HepG2 (cell line): ENCODE data around the gene ETFDH. TPM values are rescaled to one million over a fixed set of nuclear protein-coding genes. Genes with fewer than 3 reads are reported as not detected.

Experiments used
- ATAC-seq: fragments of 200-7000 bp; cut with Tn5 transposase; 3 replicates; pipeline ENCODE4 v1.9.1; 2020; ENCODE audit warnings: mild to moderate bottlenecking, moderate library complexity
- BruUV-seq: library from RNA; stranded (reverse); fragments of 400-500 nt; replicated peaks from 2 replicates; lab custom pipeline; 2021; lab: Mats Ljungman, UMichigan
- CTCF ChIA-PET: fragments of 300-600 bp; formaldehyde crosslinking; extraction: SDS; loops from one replicate; lab custom pipeline; 2021; ENCODE audit warnings: low total read pairs, inconsistent platforms, low intra/inter-chr PET ratio; lab: Yijun Ruan, JAX
- POLR2A ChIA-PET: fragments of 350-600 bp; sonication (Branson Sonifier 250); formaldehyde crosslinking; loops from one replicate; lab custom pipeline; 2020; ENCODE audit warnings: antibody characterized with exemption, inconsistent platforms; lab: Yijun Ruan, JAX
- DNase-seq: peaks from one replicate; pipeline ENCODE4 v3.0.0-alpha.2; 2015; ENCODE audit warnings: low spot score
- FAIRE-seq: peaks from 3 replicates; lab custom pipeline; 2011; peaks lifted over from hg19 to GRCh38; lab: Jason Lieb, UNC
- H2AFZ ChIP-seq: one replicate; pipeline ENCODE4 v1.6.1; 2011; ENCODE audit warnings: low read length, inconsistent platforms
- H3K27ac ChIP-seq: fragments of 300-600 bp; 3 replicates; pipeline ENCODE4 v1.8.0; 2011; ENCODE audit warnings: mixed run types, mild to moderate bottlenecking, mixed read lengths, low read length, inconsistent platforms; ENCODE audit not compliant: insufficient read depth; ENCODE audit errors: extremely low read length
- H3K27me3 ChIP-seq, 2 experiments: fragments of 200-600 bp in 1 of 2; 2 replicates in 1 of 2; 3 replicates in 1 of 2; pipeline versions ENCODE4 v1.6.0 to v1.8.0; 2011; ENCODE audit warnings: low read length in 2 of 2, mild to moderate bottlenecking in 2 of 2, moderate library complexity in 2 of 2, inconsistent platforms in 1 of 2; ENCODE audit not compliant: insufficient read depth in 2 of 2, control insufficient read depth in 1 of 2
- H3K36me3 ChIP-seq, 2 experiments: fragments of 200-600 bp in 1 of 2; replicated peaks in 1 of 2; 2 replicates in 1 of 2; 3 replicates in 1 of 2; pipeline versions ENCODE4 v1.5.1 to v1.8.0; 2011; ENCODE audit warnings: low read length in 2 of 2, inconsistent platforms in 1 of 2; ENCODE audit not compliant: insufficient read depth in 2 of 2, control insufficient read depth in 1 of 2
- H3K4me1 ChIP-seq: 2 replicates; pipeline ENCODE4 v1.5.1; 2012; ENCODE audit warnings: low read length, inconsistent platforms; ENCODE audit not compliant: insufficient read depth
- H3K4me2 ChIP-seq: 2 replicates; pipeline ENCODE4 v1.6.0; 2011; ENCODE audit warnings: low read depth, low read length, inconsistent platforms
- H3K4me3 ChIP-seq, 3 experiments: fragments of 200-600 bp in 1 of 3; sonication (generic), shearing (Covaris generic) in 1 of 3; replicated peaks in 1 of 3; 2 replicates each; pipeline ENCODE4 v1.5.1; 2011 to 2016; ENCODE audit warnings: low read length in 3 of 3, inconsistent platforms in 2 of 3, low read depth in 2 of 3, mild to moderate bottlenecking in 2 of 3, control low read depth in 1 of 3, mixed read lengths in 1 of 3; ENCODE audit not compliant: insufficient read depth in 1 of 3
- H3K79me2 ChIP-seq: one replicate; pipeline ENCODE4 v1.6.1; 2011; ENCODE audit warnings: low read length, inconsistent platforms; ENCODE audit not compliant: insufficient read depth
- H3K9ac ChIP-seq: 2 replicates; pipeline ENCODE4 v1.6.0; 2011; ENCODE audit warnings: mild to moderate bottlenecking, low read depth, low read length, inconsistent platforms; ENCODE audit not compliant: insufficient read depth
- H3K9me3 ChIP-seq: 2 replicates; pipeline ENCODE4 v1.5.1; 2012; ENCODE audit warnings: mild to moderate bottlenecking, low read length
- H4K20me1 ChIP-seq: 2 replicates; pipeline ENCODE4 v1.6.0; 2011; ENCODE audit warnings: inconsistent platforms, mild to moderate bottlenecking, low read length, moderate library complexity; ENCODE audit not compliant: insufficient read depth
- CHD2 ChIP-seq: IDR thresholded peaks from 2 replicates; pipeline ENCODE4 v1.6.1; 2011; ENCODE audit warnings: low read depth, low read length, improper control_type of control experiment
- SNAI1 ChIP-seq: sonication (generic); formaldehyde crosslinking; IDR thresholded peaks from 2 replicates; pipeline ENCODE4 v1.5.0; 2020; ENCODE audit warnings: mild to moderate bottlenecking, missing genetic modification reagents, borderline replicate concordance
- ZBTB7A ChIP-seq: sonication (generic); formaldehyde crosslinking; IDR thresholded peaks from 2 replicates; pipeline ENCODE4 v1.8.0; 2022; ENCODE audit warnings: mild to moderate bottlenecking, missing genetic modification reagents
- WGBS: methylation state at CpG from one replicate; pipeline ENCODE4 v1.1.6; 2017; ENCODE audit warnings: low lambda C conversion rate; 5-methylcytosine and 5-hydroxymethylcytosine counted together
- in situ Hi-C: cut with HindIII; loops from 2 replicates; pipeline ENCODE4 v1.10.0; 2017; ENCODE audit warnings: low pct_unique_long_range_greater_than_20kb; ENCODE audit not compliant: extremely low pct_ligation_motif_present
- intact Hi-C: fragments of 100-400 bp; cut with micrococcal nuclease; formaldehyde crosslinking; loops from one replicate; pipeline ENCODE4 v1.10.0; 2022; ENCODE audit not compliant: unreplicated experiment
- polyA plus RNA-seq, 8 experiments: library from polyadenylated mRNA; depleted of rRNA in 3 of 8; stranded (reverse) in 7 of 8; unstranded in 1 of 8; fragments of >200 nt; fragmentation: Illumina TruSeq in 4 of 8; extraction: Trizol in 4 of 8; gene quantifications; 2 replicates each; pipeline versions ENCODE4 v1.2.1 to v1.2.3, GENCODE V29; 2011 to 2016; ENCODE audit warnings: low read depth in 4 of 8, missing spikeins in 1 of 8, mixed read lengths in 1 of 8; ENCODE audit not compliant: insufficient read depth in 1 of 8
- total RNA-seq, 5 experiments: library from RNA; depleted of rRNA; stranded (reverse); fragments of >200 nt; fragmentation: Illumina TruSeq; extraction: Trizol; gene quantifications; 2 replicates each; pipeline ENCODE4 v1.2.3, GENCODE V29; 2016; ENCODE audit warnings: low read depth in 1 of 5
- TF ChIP-seq, protein P1 (sequence below): sonication (generic); formaldehyde crosslinking; IDR thresholded peaks from 2 replicates; pipeline ENCODE4 v1.4.0; 2020; ENCODE audit warnings: missing genetic modification reagents
- TF ChIP-seq, protein P2 (sequence below): sonication (generic); formaldehyde crosslinking; IDR thresholded peaks from 2 replicates; pipeline ENCODE4 v1.4.0; 2020; ENCODE audit warnings: mild to moderate bottlenecking, missing genetic modification reagents

ETFDH gene
- total and polyA plus RNA-seq, 2 of the 13 experiments (the other 11 are each of a cell fraction or from before 2014, with no cell fraction given): 14.7 to 17.8 TPM

DNA sequence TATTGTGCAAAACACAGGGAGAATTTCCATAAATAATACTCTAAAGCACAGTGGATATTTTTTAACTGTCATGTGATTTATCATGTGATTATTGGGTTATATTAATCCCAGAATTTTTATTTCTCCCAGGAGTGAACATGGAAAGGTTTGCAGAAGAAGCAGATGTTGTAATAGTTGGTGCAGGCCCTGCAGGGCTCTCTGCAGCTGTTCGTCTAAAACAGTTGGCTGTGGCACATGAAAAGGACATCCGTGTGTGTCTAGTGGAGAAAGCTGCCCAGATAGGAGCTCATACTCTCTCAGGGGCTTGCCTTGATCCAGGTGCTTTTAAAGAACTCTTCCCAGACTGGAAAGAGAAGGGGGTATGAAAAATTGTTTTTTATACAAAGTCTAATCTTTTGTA is 10.0 kb downstream of the ETFDH start:
- H3K4me1 ChIP-seq: no peaks in the 10 kb centered on the region
- H3K9me3 ChIP-seq: no peaks in the 10 kb centered on the region
- DNase-seq (no peak), FAIRE-seq (no peak), ATAC-seq (no peak)
- ChIA-PET CTCF (no interaction called here), POLR2A (no interaction called here)
- H3K79me2 ChIP-seq: no peaks in the 10 kb centered on the region
- 91% methylated on average over 2 of the region's 2 CpGs for WGBS
- no peak overlapping the region for H3K27ac ChIP-seq
- H3K9ac ChIP-seq: no peak overlapping the region
- H4K20me1 ChIP-seq: no peaks in the 10 kb centered on the region
- no peak overlapping the region for H3K4me3 ChIP-seq
- H3K36me3 ChIP-seq: no peaks in the 10 kb centered on the region
- no peak overlapping the region for H2AFZ ChIP-seq
- intact Hi-C loops: no loop called here
- H3K4me2 ChIP-seq: no peak overlapping the region
- BruUV-seq: no TSS peak
- H3K27me3 ChIP-seq: no peaks in the 10 kb centered on the region
- in situ Hi-C loops: no loop called here
- TF ChIP-seq, protein P1, sequence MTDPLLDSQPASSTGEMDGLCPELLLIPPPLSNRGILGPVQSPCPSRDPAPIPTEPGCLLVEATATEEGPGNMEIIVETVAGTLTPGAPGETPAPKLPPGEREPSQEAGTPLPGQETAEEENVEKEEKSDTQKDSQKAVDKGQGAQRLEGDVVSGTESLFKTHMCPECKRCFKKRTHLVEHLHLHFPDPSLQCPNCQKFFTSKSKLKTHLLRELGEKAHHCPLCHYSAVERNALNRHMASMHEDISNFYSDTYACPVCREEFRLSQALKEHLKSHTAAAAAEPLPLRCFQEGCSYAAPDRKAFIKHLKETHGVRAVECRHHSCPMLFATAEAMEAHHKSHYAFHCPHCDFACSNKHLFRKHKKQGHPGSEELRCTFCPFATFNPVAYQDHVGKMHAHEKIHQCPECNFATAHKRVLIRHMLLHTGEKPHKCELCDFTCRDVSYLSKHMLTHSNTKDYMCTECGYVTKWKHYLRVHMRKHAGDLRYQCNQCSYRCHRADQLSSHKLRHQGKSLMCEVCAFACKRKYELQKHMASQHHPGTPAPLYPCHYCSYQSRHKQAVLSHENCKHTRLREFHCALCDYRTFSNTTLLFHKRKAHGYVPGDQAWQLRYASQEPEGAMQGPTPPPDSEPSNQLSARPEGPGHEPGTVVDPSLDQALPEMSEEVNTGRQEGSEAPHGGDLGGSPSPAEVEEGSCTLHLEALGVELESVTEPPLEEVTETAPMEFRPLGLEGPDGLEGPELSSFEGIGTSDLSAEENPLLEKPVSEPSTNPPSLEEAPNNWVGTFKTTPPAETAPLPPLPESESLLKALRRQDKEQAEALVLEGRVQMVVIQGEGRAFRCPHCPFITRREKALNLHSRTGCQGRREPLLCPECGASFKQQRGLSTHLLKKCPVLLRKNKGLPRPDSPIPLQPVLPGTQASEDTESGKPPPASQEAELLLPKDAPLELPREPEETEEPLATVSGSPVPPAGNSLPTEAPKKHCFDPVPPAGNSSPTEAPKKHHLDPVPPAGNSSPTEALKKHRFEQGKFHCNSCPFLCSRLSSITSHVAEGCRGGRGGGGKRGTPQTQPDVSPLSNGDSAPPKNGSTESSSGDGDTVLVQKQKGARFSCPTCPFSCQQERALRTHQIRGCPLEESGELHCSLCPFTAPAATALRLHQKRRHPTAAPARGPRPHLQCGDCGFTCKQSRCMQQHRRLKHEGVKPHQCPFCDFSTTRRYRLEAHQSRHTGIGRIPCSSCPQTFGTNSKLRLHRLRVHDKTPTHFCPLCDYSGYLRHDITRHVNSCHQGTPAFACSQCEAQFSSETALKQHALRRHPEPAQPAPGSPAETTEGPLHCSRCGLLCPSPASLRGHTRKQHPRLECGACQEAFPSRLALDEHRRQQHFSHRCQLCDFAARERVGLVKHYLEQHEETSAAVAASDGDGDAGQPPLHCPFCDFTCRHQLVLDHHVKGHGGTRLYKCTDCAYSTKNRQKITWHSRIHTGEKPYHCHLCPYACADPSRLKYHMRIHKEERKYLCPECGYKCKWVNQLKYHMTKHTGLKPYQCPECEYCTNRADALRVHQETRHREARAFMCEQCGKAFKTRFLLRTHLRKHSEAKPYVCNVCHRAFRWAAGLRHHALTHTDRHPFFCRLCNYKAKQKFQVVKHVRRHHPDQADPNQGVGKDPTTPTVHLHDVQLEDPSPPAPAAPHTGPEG: no peak
- TF ChIP-seq SNAI1: no peak
- no peak for TF ChIP-seq ZBTB7A (CRISPR knock-in tag)
- TF ChIP-seq, protein P2, sequence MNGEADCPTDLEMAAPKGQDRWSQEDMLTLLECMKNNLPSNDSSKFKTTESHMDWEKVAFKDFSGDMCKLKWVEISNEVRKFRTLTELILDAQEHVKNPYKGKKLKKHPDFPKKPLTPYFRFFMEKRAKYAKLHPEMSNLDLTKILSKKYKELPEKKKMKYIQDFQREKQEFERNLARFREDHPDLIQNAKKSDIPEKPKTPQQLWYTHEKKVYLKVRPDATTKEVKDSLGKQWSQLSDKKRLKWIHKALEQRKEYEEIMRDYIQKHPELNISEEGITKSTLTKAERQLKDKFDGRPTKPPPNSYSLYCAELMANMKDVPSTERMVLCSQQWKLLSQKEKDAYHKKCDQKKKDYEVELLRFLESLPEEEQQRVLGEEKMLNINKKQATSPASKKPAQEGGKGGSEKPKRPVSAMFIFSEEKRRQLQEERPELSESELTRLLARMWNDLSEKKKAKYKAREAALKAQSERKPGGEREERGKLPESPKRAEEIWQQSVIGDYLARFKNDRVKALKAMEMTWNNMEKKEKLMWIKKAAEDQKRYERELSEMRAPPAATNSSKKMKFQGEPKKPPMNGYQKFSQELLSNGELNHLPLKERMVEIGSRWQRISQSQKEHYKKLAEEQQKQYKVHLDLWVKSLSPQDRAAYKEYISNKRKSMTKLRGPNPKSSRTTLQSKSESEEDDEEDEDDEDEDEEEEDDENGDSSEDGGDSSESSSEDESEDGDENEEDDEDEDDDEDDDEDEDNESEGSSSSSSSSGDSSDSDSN (CRISPR knock-in tag): no peak
- no peak for TF ChIP-seq CHD2
